ENCODE measurements around the gene MCTP1.

Gene MCTP1

DNA sequence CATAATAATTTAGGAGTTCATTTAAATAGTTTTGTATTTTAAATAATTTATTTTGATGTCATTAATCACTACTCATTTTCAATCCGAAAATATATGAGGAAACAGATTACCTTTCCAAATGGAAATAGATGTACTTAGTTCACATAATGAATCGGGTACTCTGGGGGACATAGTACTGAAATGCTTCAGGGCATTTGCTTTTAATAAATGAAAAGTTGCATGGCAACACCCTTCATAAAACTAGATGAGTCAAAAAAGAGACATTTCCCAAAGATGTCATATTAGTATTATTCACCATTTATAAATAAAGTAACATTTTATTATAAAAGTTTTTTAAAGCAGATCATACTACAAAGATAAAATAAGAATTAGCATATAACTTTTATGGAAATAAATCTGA lies 177.8 kb downstream of the MCTP1 start:
- TF ChIP-seq ZNF565 (CRISPR knock-in tag; conservative IDR thresholded peaks at IDR 0.05; ENCODE audit: low read depth): no peak
- no peak for TF ChIP-seq TCF4 (CRISPR knock-in tag; IDR thresholded peaks at IDR 0.05; ENCODE audit: borderline replicate concordance)
- TF ChIP-seq, protein P1, sequence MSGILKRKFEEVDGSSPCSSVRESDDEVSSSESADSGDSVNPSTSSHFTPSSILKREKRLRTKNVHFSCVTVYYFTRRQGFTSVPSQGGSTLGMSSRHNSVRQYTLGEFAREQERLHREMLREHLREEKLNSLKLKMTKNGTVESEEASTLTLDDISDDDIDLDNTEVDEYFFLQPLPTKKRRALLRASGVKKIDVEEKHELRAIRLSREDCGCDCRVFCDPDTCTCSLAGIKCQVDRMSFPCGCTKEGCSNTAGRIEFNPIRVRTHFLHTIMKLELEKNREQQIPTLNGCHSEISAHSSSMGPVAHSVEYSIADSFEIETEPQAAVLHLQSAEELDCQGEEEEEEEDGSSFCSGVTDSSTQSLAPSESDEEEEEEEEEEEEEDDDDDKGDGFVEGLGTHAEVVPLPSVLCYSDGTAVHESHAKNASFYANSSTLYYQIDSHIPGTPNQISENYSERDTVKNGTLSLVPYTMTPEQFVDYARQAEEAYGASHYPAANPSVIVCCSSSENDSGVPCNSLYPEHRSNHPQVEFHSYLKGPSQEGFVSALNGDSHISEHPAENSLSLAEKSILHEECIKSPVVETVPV (CRISPR knock-in tag; IDR thresholded peaks at IDR 0.05): no peak
- no peak for TF ChIP-seq RARB (CRISPR knock-in tag; IDR thresholded peaks at IDR 0.05)
- TF ChIP-seq ZFP30 (CRISPR knock-in tag; IDR thresholded peaks at IDR 0.05): no peak
- no peak for TF ChIP-seq OSR1 (CRISPR knock-in tag; IDR thresholded peaks at IDR 0.05)

GRCh38 chr5:95105638-95106037 lies 179.3 kb downstream of the MCTP1 start:
- ATAC-seq: no peak
- TF ChIP-seq ISL1 (CRISPR knock-in tag; IDR thresholded peaks at IDR 0.05) (no peak), ZFP30 (CRISPR knock-in tag; IDR thresholded peaks at IDR 0.05) (no peak), TCF4 (CRISPR knock-in tag; IDR thresholded peaks at IDR 0.05; ENCODE audit: borderline replicate concordance) (no peak), BACH2 (CRISPR knock-in tag; IDR thresholded peaks at IDR 0.05; ENCODE audit: borderline replicate concordance) (no peak), ZFP3 (CRISPR knock-in tag; IDR thresholded peaks at IDR 0.05) (no peak), OSR1 (CRISPR knock-in tag; IDR thresholded peaks at IDR 0.05) (no peak), SNAI2 (CRISPR knock-in tag; IDR thresholded peaks at IDR 0.05) (no peak), PATZ1 (CRISPR knock-in tag; IDR thresholded peaks at IDR 0.05; ENCODE audit: borderline replicate concordance) (no peak), ARNTL (CRISPR knock-in tag; IDR thresholded peaks at IDR 0.05; ENCODE audit: borderline replicate concordance, low read depth) (no peak), ZNF70 (CRISPR knock-in tag; IDR thresholded peaks at IDR 0.05) (no peak), CSDC2 (CRISPR knock-in tag; IDR thresholded peaks at IDR 0.05) (no peak), ZC3H10 (CRISPR knock-in tag; IDR thresholded peaks at IDR 0.05) (no peak), ZNF8 (CRISPR knock-in tag; IDR thresholded peaks at IDR 0.05) (no peak)
- TF ChIP-seq, protein P2, sequence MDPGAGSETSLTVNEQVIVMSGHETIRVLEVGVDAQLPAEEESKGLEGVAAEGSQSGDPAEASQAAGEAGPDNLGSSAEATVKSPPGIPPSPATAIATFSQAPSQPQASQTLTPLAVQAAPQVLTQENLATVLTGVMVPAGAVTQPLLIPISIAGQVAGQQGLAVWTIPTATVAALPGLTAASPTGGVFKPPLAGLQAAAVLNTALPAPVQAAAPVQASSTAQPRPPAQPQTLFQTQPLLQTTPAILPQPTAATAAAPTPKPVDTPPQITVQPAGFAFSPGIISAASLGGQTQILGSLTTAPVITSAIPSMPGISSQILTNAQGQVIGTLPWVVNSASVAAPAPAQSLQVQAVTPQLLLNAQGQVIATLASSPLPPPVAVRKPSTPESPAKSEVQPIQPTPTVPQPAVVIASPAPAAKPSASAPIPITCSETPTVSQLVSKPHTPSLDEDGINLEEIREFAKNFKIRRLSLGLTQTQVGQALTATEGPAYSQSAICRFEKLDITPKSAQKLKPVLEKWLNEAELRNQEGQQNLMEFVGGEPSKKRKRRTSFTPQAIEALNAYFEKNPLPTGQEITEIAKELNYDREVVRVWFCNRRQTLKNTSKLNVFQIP (CRISPR knock-in tag; IDR thresholded peaks at IDR 0.05; ENCODE audit: borderline replicate concordance, low read depth): no peak

More for the DNA sequence above, 177.8 kb downstream of the MCTP1 start:
- ATAC-seq: no peak

GRCh38 chr5:95102687-95103086 lies 182.2 kb downstream of the MCTP1 start:
- TF ChIP-seq TOX (CRISPR knock-in tag; IDR thresholded peaks at IDR 0.05; ENCODE audit: borderline replicate concordance) (no peak), SNAI2 (CRISPR knock-in tag; IDR thresholded peaks at IDR 0.05) (no peak), ZNF8 (CRISPR knock-in tag; IDR thresholded peaks at IDR 0.05) (no peak), PATZ1 (CRISPR knock-in tag; IDR thresholded peaks at IDR 0.05; ENCODE audit: borderline replicate concordance) (no peak), CREB5 (CRISPR knock-in tag; IDR thresholded peaks at IDR 0.05; ENCODE audit: low read depth) (no peak), ZNF70 (CRISPR knock-in tag; IDR thresholded peaks at IDR 0.05) (no peak), ARNTL (CRISPR knock-in tag; IDR thresholded peaks at IDR 0.05; ENCODE audit: borderline replicate concordance, low read depth) (no peak), ISL1 (CRISPR knock-in tag; IDR thresholded peaks at IDR 0.05) (no peak), ESRRG (CRISPR knock-in tag; IDR thresholded peaks at IDR 0.05) (no peak), PPARA (CRISPR knock-in tag; IDR thresholded peaks at IDR 0.05; ENCODE audit: borderline replicate concordance) (no peak), ZFP30 (CRISPR knock-in tag; IDR thresholded peaks at IDR 0.05) (no peak)
- TF ChIP-seq, protein P1 (CRISPR knock-in tag; IDR thresholded peaks at IDR 0.05): no peak
- ATAC-seq: no peak

All from SK-N-SH treated with all-trans-retinoic acid at 6 μM for 48 hours (cell line).